Measurements from ENCODE around the gene VANGL2. TPM values are rescaled to one million over a fixed set of nuclear protein-coding genes. Genes with fewer than 3 reads are reported as not detected.

The VANGL2 gene
- total and polyA plus RNA-seq, 9 of the 15 experiments (the other 6 are each of a cell fraction or from before 2014, with no cell fraction given): 0.28 to 4.0 (median 0.98) TPM

DNA sequence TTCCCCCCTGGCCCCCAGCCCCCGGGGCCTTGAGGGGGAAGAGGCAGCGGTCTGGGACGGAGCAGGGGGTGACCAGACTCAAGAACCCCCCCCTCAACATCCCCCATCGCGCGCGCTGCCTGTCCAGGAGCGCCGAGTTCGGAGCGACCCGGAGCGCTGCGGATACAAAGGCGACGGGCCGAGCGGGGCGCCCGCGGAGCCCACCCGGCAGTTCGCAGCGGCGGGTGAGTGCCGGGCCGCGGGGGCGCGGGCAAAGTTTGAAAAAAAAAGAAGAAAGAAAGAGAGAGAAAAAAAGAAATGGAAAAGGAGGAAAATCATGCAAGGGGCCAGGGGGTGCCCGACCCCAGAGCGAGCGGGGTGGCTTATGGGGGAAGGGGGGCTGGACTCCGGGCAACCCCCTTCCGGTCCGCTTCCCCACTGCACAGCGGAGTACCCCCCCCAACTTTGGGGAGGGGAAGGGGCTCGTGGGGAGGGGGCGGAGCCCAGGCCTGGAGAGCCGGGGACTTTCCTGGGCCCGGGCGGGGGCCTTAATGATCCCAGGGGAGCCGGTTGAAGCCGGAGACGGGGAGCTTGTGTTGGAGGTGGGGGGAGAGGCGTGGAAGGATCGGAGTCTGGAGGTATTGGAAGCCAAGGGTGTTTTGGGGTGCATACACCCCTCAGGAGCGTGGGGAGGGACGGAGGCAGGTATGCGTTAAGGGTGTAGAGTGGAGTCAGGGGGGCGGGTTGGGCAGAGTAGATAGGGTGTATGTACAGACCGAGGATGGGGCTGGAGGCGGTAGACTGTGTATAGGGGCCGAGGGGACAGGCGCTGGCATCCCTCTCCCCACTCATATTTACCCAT is 502 bp downstream of the VANGL2 start (continued):
- TF ChIP-seq ESRRB (CRISPR knock-in tag; IDR thresholded peaks at IDR 0.05; ENCODE audit: borderline replicate concordance) (no peak), GABPB1 (CRISPR knock-in tag; IDR thresholded peaks at IDR 0.05) (0 out of 2 replicates have a peak, but pooled peaks have one; percentile 24), NBN (IDR thresholded peaks at IDR 0.05; ENCODE audit: low read depth) (no peak), TAF15 (IDR thresholded peaks at IDR 0.05; ENCODE audit: low read depth, low read length) (no peak), SMARCC2 (IDR thresholded peaks at IDR 0.05; ENCODE audit: low read depth) (no peak), SOX6 (IDR thresholded peaks at IDR 0.05) (no peak), COPS2 (conservative IDR thresholded peaks at IDR 0.05) (no peak), CCNT2 (IDR thresholded peaks at IDR 0.05; ENCODE audit: borderline replicate concordance, extremely low read depth, insufficient read length, low read depth, low read length) (peak; percentile 9), NCOA2 (IDR thresholded peaks at IDR 0.05; ENCODE audit: partially characterized antibody in 2 of 2) (no peak), ZFX (CRISPR knock-in tag; IDR thresholded peaks at IDR 0.05) (peak; percentile 44; the same call in 1 of the 2 replicates), PHF20 (IDR thresholded peaks at IDR 0.05; ENCODE audit: partially characterized antibody) (no peak), NR2C2 (CRISPR knock-in tag; IDR thresholded peaks at IDR 0.05) (no peak), NR2C2 (tag; IDR thresholded peaks at IDR 0.05) (0 out of 2 replicates have a peak, but pooled peaks have one; percentile 12), RBFOX2 (IDR thresholded peaks at IDR 0.05; ENCODE audit: low read depth, low read length) (no peak), RAD51 (IDR thresholded peaks at IDR 0.05; ENCODE audit: borderline replicate concordance, low read depth) (no peak), DPF2 (IDR thresholded peaks at IDR 0.05) (no peak)
- TF ChIP-seq, protein P1, sequence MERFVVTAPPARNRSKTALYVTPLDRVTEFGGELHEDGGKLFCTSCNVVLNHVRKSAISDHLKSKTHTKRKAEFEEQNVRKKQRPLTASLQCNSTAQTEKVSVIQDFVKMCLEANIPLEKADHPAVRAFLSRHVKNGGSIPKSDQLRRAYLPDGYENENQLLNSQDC (CRISPR knock-in tag; IDR thresholded peaks at IDR 0.05): no peak
- TF ChIP-seq, protein P2, sequence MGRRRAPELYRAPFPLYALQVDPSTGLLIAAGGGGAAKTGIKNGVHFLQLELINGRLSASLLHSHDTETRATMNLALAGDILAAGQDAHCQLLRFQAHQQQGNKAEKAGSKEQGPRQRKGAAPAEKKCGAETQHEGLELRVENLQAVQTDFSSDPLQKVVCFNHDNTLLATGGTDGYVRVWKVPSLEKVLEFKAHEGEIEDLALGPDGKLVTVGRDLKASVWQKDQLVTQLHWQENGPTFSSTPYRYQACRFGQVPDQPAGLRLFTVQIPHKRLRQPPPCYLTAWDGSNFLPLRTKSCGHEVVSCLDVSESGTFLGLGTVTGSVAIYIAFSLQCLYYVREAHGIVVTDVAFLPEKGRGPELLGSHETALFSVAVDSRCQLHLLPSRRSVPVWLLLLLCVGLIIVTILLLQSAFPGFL (CRISPR knock-in tag; IDR thresholded peaks at IDR 0.05): no peak
- TF ChIP-seq, protein P3, sequence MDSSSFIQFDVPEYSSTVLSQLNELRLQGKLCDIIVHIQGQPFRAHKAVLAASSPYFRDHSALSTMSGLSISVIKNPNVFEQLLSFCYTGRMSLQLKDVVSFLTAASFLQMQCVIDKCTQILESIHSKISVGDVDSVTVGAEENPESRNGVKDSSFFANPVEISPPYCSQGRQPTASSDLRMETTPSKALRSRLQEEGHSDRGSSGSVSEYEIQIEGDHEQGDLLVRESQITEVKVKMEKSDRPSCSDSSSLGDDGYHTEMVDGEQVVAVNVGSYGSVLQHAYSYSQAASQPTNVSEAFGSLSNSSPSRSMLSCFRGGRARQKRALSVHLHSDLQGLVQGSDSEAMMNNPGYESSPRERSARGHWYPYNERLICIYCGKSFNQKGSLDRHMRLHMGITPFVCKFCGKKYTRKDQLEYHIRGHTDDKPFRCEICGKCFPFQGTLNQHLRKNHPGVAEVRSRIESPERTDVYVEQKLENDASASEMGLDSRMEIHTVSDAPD (CRISPR knock-in tag; IDR thresholded peaks at IDR 0.05): no peak
- TF ChIP-seq, protein P4, sequence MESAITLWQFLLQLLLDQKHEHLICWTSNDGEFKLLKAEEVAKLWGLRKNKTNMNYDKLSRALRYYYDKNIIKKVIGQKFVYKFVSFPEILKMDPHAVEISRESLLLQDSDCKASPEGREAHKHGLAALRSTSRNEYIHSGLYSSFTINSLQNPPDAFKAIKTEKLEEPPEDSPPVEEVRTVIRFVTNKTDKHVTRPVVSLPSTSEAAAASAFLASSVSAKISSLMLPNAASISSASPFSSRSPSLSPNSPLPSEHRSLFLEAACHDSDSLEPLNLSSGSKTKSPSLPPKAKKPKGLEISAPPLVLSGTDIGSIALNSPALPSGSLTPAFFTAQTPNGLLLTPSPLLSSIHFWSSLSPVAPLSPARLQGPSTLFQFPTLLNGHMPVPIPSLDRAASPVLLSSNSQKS (CRISPR knock-in tag; IDR thresholded peaks at IDR 0.05): no peak
- TF ChIP-seq, protein P5, sequence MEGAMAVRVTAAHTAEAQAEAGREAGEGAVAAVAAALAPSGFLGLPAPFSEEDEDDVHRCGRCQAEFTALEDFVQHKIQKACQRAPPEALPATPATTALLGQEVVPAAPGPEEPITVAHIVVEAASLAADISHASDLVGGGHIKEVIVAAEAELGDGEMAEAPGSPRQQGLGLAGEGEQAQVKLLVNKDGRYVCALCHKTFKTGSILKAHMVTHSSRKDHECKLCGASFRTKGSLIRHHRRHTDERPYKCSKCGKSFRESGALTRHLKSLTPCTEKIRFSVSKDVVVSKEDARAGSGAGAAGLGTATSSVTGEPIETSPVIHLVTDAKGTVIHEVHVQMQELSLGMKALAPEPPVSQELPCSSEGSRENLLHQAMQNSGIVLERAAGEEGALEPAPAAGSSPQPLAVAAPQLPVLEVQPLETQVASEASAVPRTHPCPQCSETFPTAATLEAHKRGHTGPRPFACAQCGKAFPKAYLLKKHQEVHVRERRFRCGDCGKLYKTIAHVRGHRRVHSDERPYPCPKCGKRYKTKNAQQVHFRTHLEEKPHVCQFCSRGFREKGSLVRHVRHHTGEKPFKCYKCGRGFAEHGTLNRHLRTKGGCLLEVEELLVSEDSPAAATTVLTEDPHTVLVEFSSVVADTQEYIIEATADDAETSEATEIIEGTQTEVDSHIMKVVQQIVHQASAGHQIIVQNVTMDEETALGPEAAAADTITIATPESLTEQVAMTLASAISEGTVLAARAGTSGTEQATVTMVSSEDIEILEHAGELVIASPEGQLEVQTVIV (CRISPR knock-in tag; IDR thresholded peaks at IDR 0.05; ENCODE audit: borderline replicate concordance): no peak

Measured in K562 (cell line).